Ovary (tissue), 9 donors: ENCODE measurements around the gene TFEC. TPM values are rescaled to one million over a fixed set of nuclear protein-coding genes. Genes with fewer than 3 reads are reported as not detected.
"Not testable (repeated sequence)": the region's sequence is repeated elsewhere in the genome, so short reads cannot be mapped to it uniquely, and the experiment has no call there.

Experiments
- DNase-seq, 5 donors: peaks; one replicate each; pipeline ENCODE4 v3.0.0-alpha.2; 2019 to 2020
- H3K27ac ChIP-seq, 2 donors: fragments of 200-600 bp; one replicate each; pipeline versions ENCODE4 v1.5.1 to v1.8.0; 2019 to 2022
- H3K27me3 ChIP-seq: fragments of 200-600 bp; one replicate; pipeline ENCODE4 v1.8.0; 2022
- H3K36me3 ChIP-seq: fragments of 200-600 bp; sonication (generic); one replicate; pipeline ENCODE4 v1.5.1; 2019
- H3K4me1 ChIP-seq: one replicate; pipeline ENCODE4 v1.8.1; 2013; ENCODE audit warnings: mild to moderate bottlenecking, moderate library complexity; ENCODE audit not compliant: insufficient read depth
- H3K4me3 ChIP-seq: fragments of 200-600 bp; sonication (generic); one replicate; pipeline ENCODE4 v1.5.1; 2017
- H3K9me3 ChIP-seq, 2 donors: fragments of 200-600 bp in 1 of 2; sonication (generic) in 1 of 2; one replicate each; pipeline versions ENCODE4 v1.5.1 to v1.8.1; 2013 to 2019; ENCODE audit warnings: mild to moderate bottlenecking in 1 of 2, moderate library complexity in 1 of 2
- CTCF ChIP-seq, 3 donors: fragments of 450-650 bp in 2 of 3; fragments of 200-600 bp in 1 of 3; IDR thresholded peaks; one replicate each; pipeline versions ENCODE4 v1.5.1 to v1.8.0; 2016 to 2022; ENCODE audit warnings: antibody characterized with exemption in 3 of 3, mild to moderate bottlenecking in 1 of 3
- EP300 ChIP-seq: sonication (generic); formaldehyde crosslinking; IDR thresholded peaks from one replicate; pipeline ENCODE4 v1.6.1; 2017; ENCODE audit warnings: antibody characterized with exemption
- POLR2A ChIP-seq: fragments of 450-650 bp; IDR thresholded peaks from one replicate; pipeline ENCODE4 v1.6.1; 2017; ENCODE audit warnings: antibody characterized with exemption, mild to moderate bottlenecking, moderate library complexity
- WGBS, 3 donors: extraction: QIAGEN DNeasy Blood & Tissue Kit in 1 of 3; methylation state at CpG; one replicate each; pipeline versions ENCODE4 v1.1.5 to v1.1.7; 2013 to 2017; 5-methylcytosine and 5-hydroxymethylcytosine counted together
- intact Hi-C, 4 donors: fragments of 100-400 bp; cut with DNase I; formaldehyde crosslinking; loops; one replicate each; pipeline versions ENCODE4 v1.11.0 to v1.15.1; 2022 to 2023
- polyA plus RNA-seq, 2 donors: library from polyadenylated mRNA; stranded (reverse); fragments of 200-250 nt in 1 of 2; fragments of 350-450 nt in 1 of 2; fragmentation: Illumina TruSeq in 1 of 2; extraction: RNeasy Lipid Tissue Mini Kit (QIAGEN cat#74804) in 1 of 2; gene quantifications; one replicate each; pipeline ENCODE4 v1.2.3, GENCODE V29; 2013 to 2014
- total RNA-seq, 7 donors: library from RNA; depleted of rRNA in 2 of 7; stranded (reverse); fragments of >200 nt in 2 of 7; fragmentation: NEBNext Ultra II Directional in 3 of 7; extraction: Animal tissue kit (Norgen Biotek cat#: 25700) in 3 of 7; gene quantifications; one replicate each; pipeline versions ENCODE4 v1.1.0 to v1.2.4, GENCODE V29; 2016 to 2023
- donor health status: DM: no; HTN: no; CAD: no; lungs with moderate emphysema.
- donor health status: DM: no; HTN: no; CAD: no.
- donor health status: Bipolar disorder and iron deficiency.
- donor health status: DM: yes; HTN: yes; CAD: no.
- donor health status: DM: no; HTN: no; CAD: no.
- donor health status: DM: yes; HTN: yes; CAD: no.

TFEC gene
- total and polyA plus RNA-seq, 9 donors, result 0.52 to 7.6 (median 1.8) TPM

- no peak overlapping the region for H3K4me3 ChIP-seq
- no peak for TF ChIP-seq POLR2A
- no peak for TF ChIP-seq EP300
- TF ChIP-seq CTCF (IDR thresholded peaks at IDR 0.05), result no peak
- no peaks in the 10 kb centered on the region for H3K27me3 ChIP-seq
- 0% methylated on average over 1 of the region's 1 CpG for WGBS, 3 donors
- DNase-seq, result no peak
- intact Hi-C loops, result no loop called here
- no peaks in the 10 kb centered on the region for H3K9me3 ChIP-seq
- H3K27ac ChIP-seq, result no peak overlapping the region
- H3K4me1 ChIP-seq, result no peaks in the 10 kb centered on the region
- no peaks in the 10 kb centered on the region for H3K36me3 ChIP-seq
These were observed 19.0 kb downstream of the TFEC start for GRCh38 chr7:116011584-116011983.

- H3K4me1 ChIP-seq, H3K27ac ChIP-seq, H3K4me3 ChIP-seq, H3K27me3 ChIP-seq, H3K9me3 ChIP-seq, intact Hi-C loops, H3K36me3 ChIP-seq, DNase-seq: not testable (repeated sequence)
- 56 to 58% (median 57%) methylated on average over 2 of the region's 2 CpGs for WGBS, 3 donors
These were observed 25.8 kb downstream of the TFEC start for GRCh38 chr7:116004762-116005161.

GRCh38 chr7:115997221-115997620 lies 33.3 kb downstream of the TFEC start:
- Histone ChIP-seq H3K4me1 (no peaks in the 10 kb centered on the region), H3K36me3 (no peaks in the 10 kb centered on the region), H3K27me3 (no peaks in the 10 kb centered on the region), H3K27ac (no peak overlapping the region), H3K4me3 (no peak overlapping the region), H3K9me3 (no peaks in the 10 kb centered on the region)
- no peak for DNase-seq
- intact Hi-C loops, result no loop called here
- 75 to 85% (median 79%) methylated on average over 4 of the region's 4 CpGs for WGBS, 3 donors
- TF ChIP-seq POLR2A, result no peak
- TF ChIP-seq CTCF (IDR thresholded peaks at IDR 0.05), result no peak
- TF ChIP-seq EP300, result no peak

GRCh38 chr7:115995701-115996100 lies 34.9 kb downstream of the TFEC start:
- 83 to 96% (median 89%) methylated on average over 6 of the region's 6 CpGs for WGBS, 3 donors
- no peak for TF ChIP-seq CTCF (IDR thresholded peaks at IDR 0.05)
- TF ChIP-seq EP300, result no peak
- no peak for TF ChIP-seq POLR2A
- DNase-seq, result no peak
- no peaks in the 10 kb centered on the region for H3K36me3 ChIP-seq
- intact Hi-C loops, result no loop called here
- H3K27me3 ChIP-seq, result no peaks in the 10 kb centered on the region
- no peaks in the 10 kb centered on the region for H3K4me1 ChIP-seq
- H3K27ac ChIP-seq, result no peak overlapping the region
- H3K4me3 ChIP-seq, result no peak overlapping the region
- no peaks in the 10 kb centered on the region for H3K9me3 ChIP-seq

GRCh38 chr7:115988401-115988800 lies 42.2 kb downstream of the TFEC start:
- Histone ChIP-seq H3K4me3 (no peak overlapping the region), H3K27ac (no peak overlapping the region), H3K9me3 (no peaks in the 10 kb centered on the region), H3K36me3 (no peaks in the 10 kb centered on the region), H3K27me3 (no peaks in the 10 kb centered on the region), H3K4me1 (no peaks in the 10 kb centered on the region)
- intact Hi-C loops, result no loop called here
- no peak for TF ChIP-seq POLR2A
- no peak for TF ChIP-seq CTCF (IDR thresholded peaks at IDR 0.05)
- no peak for TF ChIP-seq EP300
- no peak for DNase-seq
